C4-2B (cell line): ENCODE data around the gene SPRR3.

Source experiments
- ZFX ChIP-seq: fragments of 450-650 bp; IDR thresholded peaks from 2 replicates; pipeline ENCODE4 v1.6.1; 2017
- TF ChIP-seq, protein P1 (sequence below): fragments of 450-650 bp; conservative IDR thresholded peaks from 2 replicates; pipeline ENCODE4 v1.5.1; 2017; ENCODE audit warnings: mild to moderate bottlenecking

DNA sequence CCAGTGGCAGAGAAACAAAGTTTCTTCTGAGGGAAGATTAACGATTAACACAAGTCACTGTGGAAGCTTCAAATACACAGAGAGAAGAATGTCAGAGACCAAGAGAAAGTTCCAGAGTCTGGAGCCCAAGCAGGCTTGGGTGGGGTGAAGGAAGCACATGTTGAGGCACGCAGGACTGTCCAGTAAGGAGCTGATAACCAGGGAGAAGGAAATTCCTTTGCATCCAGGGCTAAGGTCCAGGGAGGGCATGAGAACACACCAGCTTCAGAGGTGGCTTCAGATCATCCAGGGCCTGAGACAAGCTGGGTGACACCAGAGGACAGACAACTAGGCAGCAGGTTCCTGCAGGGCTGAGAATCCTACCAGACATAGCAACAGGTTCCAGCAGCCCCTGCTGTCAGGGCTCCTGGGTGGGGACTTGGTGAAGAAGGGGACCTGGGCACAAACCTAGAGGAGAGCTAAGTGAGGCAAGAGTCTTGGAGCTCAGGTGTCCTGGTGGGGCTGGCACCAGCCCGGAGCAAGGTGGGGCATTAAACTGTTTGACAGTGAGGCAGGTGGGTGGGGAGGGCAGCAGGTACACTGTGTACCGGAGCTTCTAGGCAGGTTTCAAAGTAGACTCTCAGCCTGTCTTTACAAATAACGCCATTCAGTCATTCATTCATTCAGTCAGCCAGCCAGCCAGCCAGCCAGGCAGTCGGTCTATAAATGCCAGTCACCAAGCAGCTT, 20.2 kb upstream of the SPRR3 start:
- TF ChIP-seq, protein P1, sequence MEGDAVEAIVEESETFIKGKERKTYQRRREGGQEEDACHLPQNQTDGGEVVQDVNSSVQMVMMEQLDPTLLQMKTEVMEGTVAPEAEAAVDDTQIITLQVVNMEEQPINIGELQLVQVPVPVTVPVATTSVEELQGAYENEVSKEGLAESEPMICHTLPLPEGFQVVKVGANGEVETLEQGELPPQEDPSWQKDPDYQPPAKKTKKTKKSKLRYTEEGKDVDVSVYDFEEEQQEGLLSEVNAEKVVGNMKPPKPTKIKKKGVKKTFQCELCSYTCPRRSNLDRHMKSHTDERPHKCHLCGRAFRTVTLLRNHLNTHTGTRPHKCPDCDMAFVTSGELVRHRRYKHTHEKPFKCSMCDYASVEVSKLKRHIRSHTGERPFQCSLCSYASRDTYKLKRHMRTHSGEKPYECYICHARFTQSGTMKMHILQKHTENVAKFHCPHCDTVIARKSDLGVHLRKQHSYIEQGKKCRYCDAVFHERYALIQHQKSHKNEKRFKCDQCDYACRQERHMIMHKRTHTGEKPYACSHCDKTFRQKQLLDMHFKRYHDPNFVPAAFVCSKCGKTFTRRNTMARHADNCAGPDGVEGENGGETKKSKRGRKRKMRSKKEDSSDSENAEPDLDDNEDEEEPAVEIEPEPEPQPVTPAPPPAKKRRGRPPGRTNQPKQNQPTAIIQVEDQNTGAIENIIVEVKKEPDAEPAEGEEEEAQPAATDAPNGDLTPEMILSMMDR, result no peak
- TF ChIP-seq ZFX, result no peak
